Stimulated activated naive CD8-positive, alpha-beta T cell treated with anti-CD3 and anti-CD28 coated beads, Interleukin-15, Interleukin-2, amounts not matched to agents 100 U/mL and 50 U/mL, for 24 hours (primary cell): Measurements from ENCODE around the gene IGSF22.

Experiments
- ATAC-seq: fragments of 150-1000 bp; cut with Tn5 transposase; one replicate; pipeline ENCODE4 v1.10.0; 2021
- DNase-seq: peaks from one replicate; pipeline ENCODE4 v3.0.0; 2021

The IGSF22 gene

DNA sequence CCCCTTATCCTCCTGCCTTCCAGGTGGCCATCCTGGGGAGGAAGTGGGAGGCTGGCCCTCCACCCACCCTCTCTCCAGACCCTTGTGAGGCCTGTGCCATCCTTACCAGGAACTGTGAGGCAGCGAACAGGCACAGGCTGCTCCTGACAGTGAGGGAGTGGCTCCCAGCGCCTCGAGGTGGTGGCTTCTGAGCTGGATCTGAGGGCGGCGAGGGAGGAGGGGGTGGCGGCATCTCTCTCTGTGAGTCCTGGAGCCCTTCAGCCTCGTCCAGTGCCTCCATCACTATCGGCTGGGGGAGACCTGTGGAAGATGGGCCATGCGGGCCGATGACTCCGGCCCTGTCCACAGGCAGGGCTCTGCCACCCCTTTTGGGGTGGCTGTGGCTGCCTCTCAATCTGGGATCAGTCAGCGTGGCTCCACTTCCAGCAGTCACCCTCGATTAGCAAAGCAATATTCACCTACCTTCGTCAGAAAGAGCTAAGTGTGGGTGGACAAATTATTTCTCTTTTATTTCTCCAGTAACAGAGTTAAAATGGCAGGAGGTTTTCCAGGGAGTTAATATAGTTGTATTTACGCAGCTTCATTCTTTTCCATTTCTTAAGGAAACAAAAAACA lies 18.0 kb upstream of the IGSF22 start:
- ATAC-seq = no peak

GRCh38 chr11:18743365-18743764 lies 17.4 kb upstream of the IGSF22 start:
- ATAC-seq = no peak
- DNase-seq = no peak

More for the DNA sequence above, 18.0 kb upstream of the IGSF22 start:
- no peak for DNase-seq

- ATAC-seq = no peak
These were observed 15.8 kb upstream of the IGSF22 start for GRCh38 chr11:18741783-18742182.

DNA sequence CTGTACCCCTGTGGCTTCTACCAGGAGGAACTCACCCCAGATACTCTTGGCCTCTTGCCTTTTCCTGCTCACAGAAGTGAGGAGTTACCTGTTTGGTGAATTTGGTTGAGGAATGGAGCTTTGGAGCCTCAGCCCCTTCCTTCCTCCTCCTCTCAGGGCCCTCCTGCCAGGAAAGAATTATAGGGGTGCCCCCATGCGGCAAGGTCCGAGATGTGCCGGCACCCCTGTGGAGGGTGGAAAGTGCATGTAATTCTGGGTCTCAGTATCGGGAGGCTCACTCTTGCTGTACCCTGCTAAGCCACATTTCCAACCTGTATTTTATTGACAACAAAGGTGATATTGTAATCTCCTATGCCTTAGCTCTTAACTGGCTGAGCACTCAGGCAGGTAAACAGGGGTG lies 13.7 kb upstream of the IGSF22 start:
- no peak for ATAC-seq
- DNase-seq = no peak

More at GRCh38 chr11:18741783-18742182, 15.8 kb upstream of the IGSF22 start:
- DNase-seq = no peak

GRCh38 chr11:18737642-18738041 lies 11.7 kb upstream of the IGSF22 start:
- DNase-seq (no peak), ATAC-seq (no peak)

DNA sequence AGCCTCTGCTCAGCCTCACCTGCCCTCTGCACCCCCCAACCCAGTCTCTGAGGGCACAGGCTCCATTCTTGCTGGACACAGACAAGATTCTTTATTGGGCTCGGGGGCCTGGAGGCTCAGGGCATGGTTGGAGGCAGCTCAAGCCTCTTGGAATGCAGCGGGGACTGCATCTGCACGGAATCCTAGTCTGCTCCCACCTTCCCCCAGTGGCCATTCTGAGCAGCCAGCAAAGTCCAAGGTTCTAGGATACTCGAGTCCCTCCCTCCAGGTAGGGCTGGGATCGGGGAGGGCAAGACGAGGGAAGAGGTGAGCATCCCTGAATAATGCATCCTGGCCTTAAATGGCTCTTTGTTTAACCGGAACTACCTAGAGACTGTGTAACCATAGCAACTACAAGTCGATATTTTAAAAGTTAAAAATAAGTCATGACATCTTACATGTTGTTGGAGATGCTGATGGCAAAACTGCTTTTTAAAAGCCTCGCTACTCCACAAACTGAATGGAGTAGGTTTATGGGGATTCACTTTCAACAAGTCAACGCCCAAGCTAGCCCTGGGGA lies 10.7 kb upstream of the IGSF22 start:
- DNase-seq (no peak), ATAC-seq (no peak)

GRCh38 chr11:18733202-18733601 lies 7.2 kb upstream of the IGSF22 start:
- ATAC-seq (no peak), DNase-seq (no peak)

GRCh38 chr11:18731949-18732821 lies 6.2 kb upstream of the IGSF22 start:
- DNase-seq (peak; percentile 75), ATAC-seq (peak; percentile 41)

DNA sequence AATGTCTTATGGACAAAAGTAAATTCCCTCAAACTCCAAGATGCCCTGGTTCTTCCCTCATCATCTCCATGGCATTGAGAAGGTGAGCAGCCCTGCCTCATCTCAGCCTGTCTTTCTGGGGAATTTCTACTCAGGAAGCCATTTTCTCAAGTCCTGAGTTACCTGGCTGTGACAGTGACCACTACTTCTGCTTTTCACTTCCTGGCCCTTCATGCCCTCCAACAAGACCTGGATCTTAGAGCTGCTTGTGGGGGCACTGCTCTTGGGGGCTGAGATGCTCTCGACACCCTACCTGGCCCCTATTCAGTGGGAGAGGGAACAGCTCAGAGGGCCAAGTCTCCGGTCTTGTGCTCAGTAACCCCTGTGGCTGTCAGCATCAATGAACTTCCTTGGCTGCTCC lies 5.5 kb upstream of the IGSF22 start:
- ATAC-seq = no peak
- DNase-seq = no peak

DNA sequence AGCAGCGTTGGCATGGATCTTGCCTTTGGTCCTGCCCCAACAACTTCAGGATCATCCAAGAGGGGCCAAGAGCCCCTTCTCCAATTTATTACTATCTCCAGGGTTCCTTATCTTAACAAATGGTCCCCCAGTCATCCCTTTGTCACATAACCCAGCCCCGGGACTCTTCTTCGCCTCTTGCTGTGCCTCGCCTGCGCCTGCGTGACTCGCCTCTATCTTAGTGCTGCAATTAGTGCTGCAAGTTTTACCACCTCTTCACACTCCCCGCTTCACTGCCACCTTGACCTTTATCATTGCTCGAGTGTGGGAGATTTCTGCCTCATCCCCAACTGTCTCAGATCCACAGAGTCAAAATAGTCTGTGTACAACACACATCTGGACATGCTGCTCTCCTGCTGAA lies 4.0 kb upstream of the IGSF22 start:
- no peak for DNase-seq
- ATAC-seq = no peak

DNA sequence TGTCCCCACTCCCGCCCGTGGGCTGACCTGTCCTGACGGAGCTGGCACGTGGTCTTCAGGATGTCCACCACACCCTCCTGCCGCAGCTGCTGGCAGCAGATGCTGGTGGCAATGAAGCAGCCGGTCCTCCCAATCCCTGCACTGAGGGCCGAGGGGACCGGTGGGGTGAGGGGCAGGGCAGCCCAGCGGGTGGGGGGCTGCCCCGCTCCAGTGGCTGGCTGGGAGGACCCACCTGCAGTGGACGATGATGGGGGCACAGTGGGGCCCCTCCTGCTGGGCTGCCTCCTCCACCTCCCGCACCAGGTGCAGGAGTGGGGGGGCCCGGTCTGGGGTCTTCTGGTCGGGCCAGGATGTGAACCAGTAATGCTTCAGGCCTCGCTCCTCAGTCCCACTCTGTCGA lies 3.4 kb upstream of the IGSF22 start:
- DNase-seq = no peak
- no peak for ATAC-seq

DNA sequence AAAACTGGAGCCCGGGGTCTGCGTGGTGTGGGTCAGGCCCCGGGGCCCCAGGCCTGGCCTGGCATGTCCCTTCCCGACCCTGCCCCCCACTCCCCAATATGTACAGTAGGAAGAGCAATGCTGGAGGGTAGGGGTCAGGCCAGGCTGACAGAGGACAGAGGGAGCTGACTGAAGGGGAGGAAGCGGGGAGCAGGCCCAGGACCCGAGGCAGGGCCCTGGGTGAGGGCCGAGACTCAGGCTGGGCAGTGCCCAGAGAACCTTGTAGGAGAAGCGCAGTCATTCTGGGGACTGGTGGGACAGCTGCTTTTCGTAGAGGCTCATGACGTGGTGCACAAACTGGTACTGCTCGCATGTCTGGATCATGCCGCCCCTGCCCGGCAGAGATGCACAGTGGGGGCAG lies 2.7 kb upstream of the IGSF22 start:
- DNase-seq (no peak), ATAC-seq (no peak)

DNA sequence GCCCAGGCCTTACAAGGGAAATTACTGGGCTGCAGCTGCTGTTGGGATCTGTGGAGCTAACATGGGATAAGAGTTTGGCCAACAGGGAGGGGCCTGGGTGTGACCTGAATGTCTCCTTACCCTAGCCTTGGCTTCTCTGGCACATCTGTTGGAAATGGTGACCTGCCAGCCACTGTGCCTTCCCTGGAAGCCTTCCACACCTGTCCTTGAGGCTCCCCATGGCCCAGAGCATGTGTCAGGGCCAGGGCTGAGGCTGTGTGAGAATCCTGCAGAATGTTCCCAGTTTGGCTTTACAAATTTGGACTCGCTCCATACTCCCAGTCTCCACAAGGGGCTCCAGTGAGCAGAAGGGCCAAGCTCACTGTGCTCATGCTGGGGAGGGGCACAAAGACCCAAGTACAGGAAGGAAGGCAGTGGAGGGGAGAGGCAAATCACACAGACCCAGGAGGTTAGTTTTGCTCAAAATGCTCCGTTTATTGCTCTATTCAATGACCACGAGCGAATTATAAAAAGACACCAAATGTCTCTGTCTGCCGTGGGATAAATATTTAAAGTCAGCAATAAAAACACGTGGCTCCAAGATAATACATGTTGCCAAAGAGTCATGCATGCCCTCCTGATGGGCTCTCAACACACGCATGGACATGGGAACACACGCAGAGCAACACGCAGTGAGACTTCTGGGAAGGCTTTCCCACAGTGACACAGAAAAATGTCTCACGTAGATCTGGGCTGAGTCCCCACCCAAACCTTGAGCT lies 1.7 kb upstream of the IGSF22 start:
- DNase-seq (peak; percentile 65), ATAC-seq (peak; percentile 45)

DNA sequence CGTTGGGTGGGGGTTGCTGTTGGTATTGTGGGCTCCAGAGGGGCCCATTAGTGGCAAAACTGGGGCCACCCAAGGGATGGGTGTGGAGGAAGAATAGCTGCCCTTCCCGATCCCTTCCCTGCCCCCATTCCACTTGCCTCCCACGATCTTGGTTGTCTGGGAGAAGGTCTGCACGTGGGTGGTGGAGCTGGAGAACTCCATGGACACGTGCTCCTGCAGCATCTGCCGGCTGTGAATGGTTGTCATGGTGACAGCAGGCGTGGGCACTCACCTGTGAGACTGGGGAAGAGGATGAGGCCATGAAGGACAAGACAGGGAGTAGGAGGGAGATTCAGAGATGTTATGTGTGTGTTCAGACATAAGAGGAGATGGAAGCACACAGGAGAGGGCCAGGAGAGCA lies 2.0 kb downstream of the IGSF22 start:
- ATAC-seq = no peak
- no peak for DNase-seq

GRCh38 chr11:18722293-18722637 lies 3.7 kb downstream of the IGSF22 start:
- no peak for ATAC-seq
- no peak for DNase-seq

DNA sequence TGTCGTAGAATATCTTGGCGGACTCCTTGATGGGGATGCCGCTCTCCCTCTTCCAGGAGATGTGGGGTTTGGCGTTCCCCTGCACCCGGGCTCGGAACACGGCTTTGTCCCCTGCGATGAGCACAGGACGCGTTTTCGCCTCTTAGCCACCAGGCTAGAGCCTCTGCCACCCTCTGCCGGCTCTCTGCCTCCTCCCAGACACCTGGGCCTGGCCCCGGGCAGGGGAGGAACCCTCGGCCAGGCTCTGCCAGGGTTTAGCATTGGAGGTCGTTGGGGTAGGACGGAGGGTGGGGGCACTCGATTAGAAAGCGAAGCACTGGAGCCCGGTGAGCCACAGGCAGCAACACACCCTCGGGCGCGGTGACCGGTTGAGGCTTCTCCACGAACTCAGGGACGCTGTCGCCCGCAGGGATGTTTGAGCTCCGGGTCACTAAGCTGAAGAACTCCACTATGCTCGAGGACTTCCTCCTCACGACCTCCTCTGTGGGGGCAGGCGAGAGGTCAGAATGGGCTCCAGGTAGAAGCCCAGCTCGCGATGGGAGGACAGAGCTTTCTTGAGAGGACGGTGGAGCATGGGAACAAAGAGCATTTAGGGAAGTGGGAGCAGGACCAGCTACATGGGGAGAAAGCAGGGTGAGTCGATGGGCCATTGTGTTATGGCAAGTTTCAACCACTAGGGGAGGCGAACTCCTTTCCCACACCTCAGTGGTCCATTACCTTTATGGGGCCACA lies 4.3 kb downstream of the IGSF22 start:
- peak; percentile 58 for ATAC-seq
- peak; percentile 70 for DNase-seq

GRCh38 chr11:18720808-18721560 lies 5.0 kb downstream of the IGSF22 start:
- ATAC-seq (peak; percentile 90), DNase-seq (peak; percentile 88)

GRCh38 chr11:18720091-18720807 lies 5.7 kb downstream of the IGSF22 start:
- no peak for ATAC-seq
- DNase-seq = no peak

DNA sequence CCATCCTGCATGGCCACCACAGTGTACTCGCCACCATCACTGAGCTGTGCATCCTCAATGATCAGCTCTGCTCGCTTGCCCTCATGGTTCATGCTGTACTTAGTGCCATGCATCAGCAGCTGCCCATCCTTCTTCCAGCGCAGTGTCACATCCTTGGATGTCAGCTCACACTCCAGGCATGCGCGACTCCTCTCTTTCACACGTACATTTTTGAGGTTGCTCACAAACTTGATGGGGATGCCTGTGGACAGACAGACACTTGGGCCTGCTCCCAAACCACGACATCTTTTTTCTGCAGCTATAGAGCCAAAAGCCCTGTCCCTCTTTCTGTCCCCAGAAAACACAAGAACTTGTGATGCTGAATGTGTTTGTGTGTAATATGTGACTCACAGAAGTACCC lies 10.5 kb downstream of the IGSF22 start:
- ATAC-seq = no peak
- DNase-seq = no peak

GRCh38 chr11:18714443-18714780 lies 11.6 kb downstream of the IGSF22 start:
- DNase-seq (no peak), ATAC-seq (no peak)
